Measurements from ENCODE around the gene RNF146. TPM values are rescaled to one million over a fixed set of nuclear protein-coding genes. Genes with fewer than 3 reads are reported as not detected.

RNF146 gene
- total and polyA plus RNA-seq, 2 experiments from 2014 or later: 36.7 to 46.3 TPM

GRCh38 chr6:127332383-127332961 lies 65.8 kb downstream of the RNF146 start:
- H3K27ac ChIP-seq: no peak overlapping the region
- no peak for TF ChIP-seq EZH2 (IDR thresholded peaks at IDR 0.05; ENCODE audit: insufficient read depth, poor library complexity, severe bottlenecking)
- no peak for TF ChIP-seq EZH2phosphoT487 (IDR thresholded peaks at IDR 0.05; ENCODE audit: insufficient read depth, low read depth)
- no peaks in the 10 kb centered on the region for H3K9me3 ChIP-seq (ENCODE audit: low read depth)
- no peaks in the 10 kb centered on the region for H3K9me2 ChIP-seq (ENCODE audit: insufficient read depth)
- H3K4me2 ChIP-seq (ENCODE audit: unreplicated experiment): no peak overlapping the region
- peaks cover 19% of the 10 kb centered on the region for H3K4me1 ChIP-seq (ENCODE audit: insufficient read depth)
- peaks cover 82% of the 10 kb centered on the region for H3K79me2 ChIP-seq (ENCODE audit: insufficient read depth)
- H3K4me3 ChIP-seq: no peak overlapping the region
- H3K36me3 ChIP-seq (ENCODE audit: low read depth): peaks cover 14% of the 10 kb centered on the region
- H3K27me3 ChIP-seq (replicated peaks; ENCODE audit: insufficient read depth): no peaks in the 10 kb centered on the region
- in situ Hi-C loops (cut with MboI): no loop called here
- H3F3A ChIP-seq (ENCODE audit: insufficient read depth): 0 out of 2 replicates have a peak, but pooled peaks cover 4% of the 10 kb centered on the region
- 59 to 69% methylated on average over 4 of the region's 4 CpGs for WGBS, 2 experiments (ENCODE audit: low coverage in 1 of 2, low lambda C conversion rate in 2 of 2, missing lambda C conversion rate in 2 of 2)
- no peaks in the 10 kb centered on the region for H4K20me1 ChIP-seq (ENCODE audit: insufficient read depth)
- DNase-seq: no peak
- no peak overlapping the region for H3K9ac ChIP-seq
- no peak overlapping the region for H2AFZ ChIP-seq

Small RNA genes lying within 50 kb of the gene (small RNA-seq; reads per million reads assigned to genes)
- not detected for gene RNA5SP217 (ENCODE audit: low read depth, low replicate concordance)

Other genes with a start within 250 kb of the RNF146 start
- 0.13 and 1.4 TPM in 2 replicates for gene RSPO3, start 148.2 kb upstream of the RNF146 start, total RNA-seq (2014; rRNA removed; shearing (Covaris generic))
- gene RSPO3, start 148.2 kb upstream of the RNF146 start, polyA plus RNA-seq (2016; fragmentation: Nextera tagmentation; extraction: Ambion mirVana): 2.9 and 4.1 TPM in 2 replicates
- gene ECHDC1, start 76.7 kb downstream of the RNF146 start, total RNA-seq (2014; rRNA removed; shearing (Covaris generic)): 60.8 and 115 TPM in 2 replicates
- gene ECHDC1, start 76.7 kb downstream of the RNF146 start, polyA plus RNA-seq (2016; fragmentation: Nextera tagmentation; extraction: Ambion mirVana): 68.6 and 75.6 TPM in 2 replicates
- gene KIAA0408, start 192.5 kb downstream of the RNF146 start, total RNA-seq (2014; rRNA removed; shearing (Covaris generic)): 1.4 and 3.2 TPM in 2 replicates
- gene KIAA0408, start 192.5 kb downstream of the RNF146 start, polyA plus RNA-seq (2016; fragmentation: Nextera tagmentation; extraction: Ambion mirVana): 0.39 and 1.1 TPM in 2 replicates

All from GM23248 (cell line).